DMS 273 (cell line): Measurements from ENCODE around the gene PHF23.

Experiments
- DNase-seq: peaks from one replicate; lab custom pipeline; 2025; ENCODE audit not compliant: unreplicated experiment; lab: John Stamatoyannopoulos, UW

Gene PHF23

DNA sequence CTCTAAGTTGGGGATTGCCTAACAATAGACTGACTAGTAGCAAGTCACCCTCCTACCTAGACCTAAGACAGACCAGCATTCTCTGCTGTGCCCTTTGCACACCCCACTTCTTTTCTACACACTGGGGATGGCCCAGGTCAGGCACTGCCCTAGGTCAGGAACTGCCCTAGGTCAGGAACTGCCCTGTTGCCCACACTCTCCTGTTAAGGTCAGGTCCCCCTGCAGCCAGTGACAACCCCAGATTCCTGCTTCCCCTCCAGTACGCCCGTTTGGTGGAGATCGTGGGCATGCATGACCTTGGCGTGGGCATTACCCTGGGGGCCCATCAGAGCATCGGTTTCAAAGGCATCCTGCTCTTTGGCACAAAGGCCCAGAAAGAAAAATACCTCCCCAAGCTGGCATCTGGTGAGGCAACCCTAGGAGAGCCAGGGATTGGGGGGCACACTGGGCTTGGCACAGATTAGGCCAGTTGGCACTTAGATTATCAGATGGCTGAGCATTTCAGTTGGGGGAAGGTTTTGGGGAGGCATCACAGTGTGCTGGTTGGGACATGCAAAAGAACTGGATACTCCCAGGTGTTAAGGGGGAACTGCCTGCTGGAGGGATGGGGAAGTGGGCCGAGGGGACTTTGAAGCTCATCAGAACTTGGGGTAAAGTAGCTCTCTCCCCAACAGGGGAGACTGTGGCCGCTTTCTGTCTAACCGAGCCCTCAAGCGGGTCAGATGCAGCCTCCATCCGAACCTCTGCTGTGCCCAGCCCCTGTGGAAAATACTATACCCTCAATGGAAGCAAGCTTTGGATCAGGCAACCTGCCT is 17.8 kb downstream of the PHF23 start:
- no peak for DNase-seq

DNA sequence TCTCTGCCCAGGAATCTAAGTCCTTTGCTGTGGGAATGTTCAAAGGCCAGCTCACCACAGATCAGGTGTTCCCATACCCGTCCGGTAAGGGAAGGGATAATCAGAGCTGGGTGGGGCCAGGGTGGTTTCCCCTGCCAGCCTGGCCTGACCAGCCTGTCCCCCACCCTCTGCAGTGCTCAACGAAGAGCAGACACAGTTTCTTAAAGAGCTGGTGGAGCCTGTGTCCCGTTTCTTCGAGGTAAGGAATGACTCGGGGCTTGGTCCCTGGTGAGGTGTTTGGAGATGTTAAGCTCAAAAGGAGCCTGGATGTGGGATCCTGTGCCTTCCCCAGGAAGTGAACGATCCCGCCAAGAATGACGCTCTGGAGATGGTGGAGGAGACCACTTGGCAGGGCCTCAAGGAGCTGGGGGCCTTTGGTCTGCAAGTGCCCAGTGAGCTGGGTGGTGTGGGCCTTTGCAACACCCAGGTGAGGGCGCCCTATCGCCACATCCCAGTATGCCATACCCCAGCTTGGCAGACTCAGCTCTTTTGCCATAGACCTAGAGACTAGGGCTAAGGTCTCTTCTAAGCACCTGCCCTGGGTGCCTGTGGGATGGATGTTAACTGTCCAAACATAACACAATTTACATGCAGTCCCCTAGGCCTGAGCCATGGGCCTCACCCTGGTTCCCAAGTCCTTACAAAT is 18.5 kb downstream of the PHF23 start:
- DNase-seq, result peak; percentile 75

DNA sequence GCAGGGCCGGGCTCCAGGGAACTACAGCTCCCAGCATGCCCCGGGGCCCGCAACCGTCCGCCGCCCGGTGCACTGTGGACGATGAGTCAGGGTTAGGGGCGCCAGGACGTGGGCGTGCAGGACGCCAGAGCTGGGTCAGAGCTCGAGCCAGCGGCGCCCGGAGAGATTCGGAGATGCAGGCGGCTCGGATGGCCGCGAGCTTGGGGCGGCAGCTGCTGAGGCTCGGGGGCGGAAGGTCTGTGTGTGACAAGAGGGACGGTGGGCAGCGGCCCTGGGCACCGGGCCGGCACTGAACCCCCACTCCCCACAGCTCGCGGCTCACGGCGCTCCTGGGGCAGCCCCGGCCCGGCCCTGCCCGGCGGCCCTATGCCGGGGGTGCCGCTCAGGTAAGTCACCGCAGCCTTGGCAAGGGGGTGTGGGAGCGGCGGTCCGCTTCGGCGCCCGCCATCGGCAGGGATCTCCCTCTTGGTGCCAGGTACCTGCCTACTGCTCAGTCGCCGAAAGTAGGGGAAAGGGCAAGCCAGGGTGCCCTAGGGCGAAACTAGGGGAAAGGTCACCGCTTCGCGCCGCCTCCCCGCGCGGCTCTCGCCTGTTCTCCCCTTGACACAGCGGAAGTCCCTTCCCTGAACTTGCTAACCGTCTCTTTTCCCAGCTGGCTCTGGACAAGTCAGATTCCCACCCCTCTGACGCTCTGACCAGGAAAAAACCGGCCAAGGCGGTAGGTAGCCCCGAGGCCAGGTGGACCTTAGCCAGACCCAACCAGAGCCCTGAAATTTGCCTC is 19.3 kb downstream of the PHF23 start, which contains the start of the genes ACADVL and DLG4:
TSS of gene ACADVL (plus strand) at position 127 of the 781 bp plus-strand sequence. CDS start at position 174, 47 bp downstream.
TSS of gene DLG4 (minus strand) at position 25 of the 781 bp plus-strand sequence.
- DNase-seq, result peak; percentile 84

DNA sequence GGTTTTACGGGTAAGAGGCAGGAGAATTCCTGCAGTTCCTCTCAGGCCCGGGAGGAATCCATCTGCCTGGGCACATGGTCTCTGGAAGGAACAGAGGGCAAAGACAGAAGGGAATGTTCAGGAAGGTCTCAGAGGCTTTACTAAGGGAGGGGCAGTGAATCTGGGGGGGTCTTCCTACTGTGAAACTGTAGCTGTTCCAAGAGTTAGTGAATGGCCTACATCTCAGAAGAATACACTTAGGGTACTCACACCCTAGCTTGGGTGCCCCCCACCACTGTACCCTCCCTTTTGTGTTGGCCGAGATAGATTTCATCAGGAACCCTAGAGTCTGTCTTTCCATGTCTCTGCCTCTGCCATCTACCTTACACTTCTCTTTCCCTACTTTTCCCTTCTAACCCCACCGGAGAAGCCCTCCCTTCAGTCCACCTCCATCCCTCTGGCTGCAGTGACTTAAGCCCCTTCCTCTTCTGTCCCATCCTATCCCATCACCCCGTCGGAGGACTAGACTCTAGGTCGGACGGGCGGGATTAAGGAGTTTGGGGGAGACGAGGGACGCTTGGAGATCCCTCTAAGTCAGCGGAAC is 19.9 kb downstream of the PHF23 start:
- no peak for DNase-seq

- DNase-seq, result peak; percentile 39
These were observed 20.5 kb downstream of the PHF23 start for GRCh38 chr17:7218758-7219157.

DNA sequence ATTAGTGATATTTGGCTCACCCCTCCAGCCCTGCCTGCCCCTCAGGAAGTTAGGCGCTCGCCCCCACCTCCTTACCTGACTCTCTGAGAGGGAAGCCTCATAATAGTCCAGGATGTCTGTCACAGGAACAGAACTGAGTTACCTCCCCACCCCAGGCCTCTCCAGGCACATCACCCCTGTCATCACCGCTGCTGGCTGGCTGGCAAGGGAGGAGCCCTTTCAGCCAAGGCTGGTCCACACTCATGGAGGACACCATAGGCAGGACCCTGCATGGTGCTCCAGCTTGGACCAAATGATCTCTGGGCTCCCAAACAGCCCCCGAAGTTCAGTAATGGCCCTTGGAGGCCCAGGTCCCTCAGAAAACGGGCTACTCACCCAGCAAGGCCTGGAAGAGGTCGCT is 21.1 kb downstream of the PHF23 start:
- DNase-seq, result no peak

- DNase-seq, result peak; percentile 74
These were observed 21.9 kb downstream of the PHF23 start for GRCh38 chr17:7217113-7217987.

- no peak for DNase-seq
These were observed 22.8 kb downstream of the PHF23 start for GRCh38 chr17:7216242-7217112.

GRCh38 chr17:7215652-7216180 is 23.5 kb downstream of the PHF23 start:
- DNase-seq, result peak; percentile 53

- no peak for DNase-seq
These were observed 24.1 kb downstream of the PHF23 start for GRCh38 chr17:7215136-7215638.

- DNase-seq, result peak; percentile 98
These were observed 24.7 kb downstream of the PHF23 start for GRCh38 chr17:7214300-7215135.

GRCh38 chr17:7213895-7214299 is 25.4 kb downstream of the PHF23 start:
- DNase-seq, result peak; percentile 96

DNA sequence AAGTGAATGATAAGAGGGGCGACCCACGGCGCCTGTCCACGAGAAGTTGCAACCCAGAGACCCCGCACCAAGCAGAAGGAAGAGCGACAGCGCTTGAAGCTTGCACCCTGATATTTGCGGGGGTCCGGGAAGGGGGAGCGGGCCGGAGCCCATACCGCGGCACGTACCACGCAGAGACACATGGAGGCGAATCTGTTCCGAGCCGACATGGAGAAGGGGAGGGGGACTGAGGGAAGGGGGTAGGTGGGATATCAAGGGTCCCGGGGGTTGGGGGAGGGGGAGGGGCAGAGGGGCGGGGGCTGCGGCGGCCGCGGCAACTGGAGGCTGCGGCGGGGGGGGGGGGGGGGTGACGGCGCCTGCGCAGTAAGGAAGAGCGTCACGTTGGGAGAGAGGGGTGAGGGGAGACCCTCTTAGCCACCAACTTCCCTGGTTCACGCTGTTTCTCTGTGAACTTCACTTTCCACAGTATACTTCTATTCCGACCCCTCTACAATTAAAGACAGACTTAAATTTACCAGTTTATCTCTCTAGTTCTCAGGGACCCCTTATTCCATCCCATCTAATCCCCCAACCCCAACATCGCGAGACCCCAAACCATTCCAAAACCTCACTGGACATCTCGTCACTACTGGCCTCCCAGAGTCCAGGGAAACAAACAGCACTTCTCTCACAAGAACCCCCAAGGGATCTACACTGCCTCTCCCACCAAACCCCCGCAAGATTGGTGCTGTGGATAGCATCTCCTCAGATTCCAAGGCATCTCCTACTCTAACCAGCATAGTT is 27.6 kb downstream of the PHF23 start:
- DNase-seq, result no peak

DNA sequence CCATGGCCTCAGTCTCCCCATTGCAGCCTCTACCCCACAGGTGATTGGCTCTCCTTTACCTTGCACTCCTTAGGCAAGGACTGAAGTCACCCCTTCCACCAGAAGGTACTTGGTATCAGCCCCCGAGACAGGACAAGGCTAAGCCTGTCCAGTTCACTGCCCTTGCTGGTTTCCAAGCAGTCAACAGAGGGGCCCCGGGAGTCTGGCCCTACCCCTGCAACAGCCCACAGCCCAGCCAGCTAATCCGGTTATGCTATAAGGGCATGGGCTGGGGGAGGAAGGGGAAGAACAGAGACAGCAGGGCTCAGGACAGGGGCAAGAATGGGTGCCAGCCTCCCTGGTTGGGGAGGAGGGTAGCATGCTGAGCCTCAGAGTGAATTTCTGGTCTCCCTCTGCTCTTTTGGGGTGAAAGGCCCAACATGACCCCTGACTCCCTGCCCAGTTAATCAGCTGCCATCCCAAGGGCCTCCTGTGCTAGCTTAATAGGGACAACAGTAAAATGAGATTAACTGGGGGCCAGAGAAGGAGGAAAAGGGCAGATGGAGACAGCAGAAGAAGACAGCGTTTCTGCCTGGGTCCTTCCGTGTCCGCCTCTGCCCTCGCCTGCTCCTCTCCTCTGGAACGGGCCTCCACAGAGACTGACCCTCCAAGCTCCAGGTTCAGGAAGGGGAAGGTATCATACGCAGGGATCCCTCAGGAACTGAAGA is 30.4 kb downstream of the PHF23 start:
- no peak for DNase-seq

- DNase-seq, result no peak
These were observed 31.2 kb downstream of the PHF23 start for GRCh38 chr17:7208027-7208571.
